Measurements from ENCODE around the gene MPG. TPM values are rescaled to one million over a fixed set of nuclear protein-coding genes. Genes with fewer than 3 reads are reported as not detected.

MPG gene
- total and polyA plus RNA-seq, 7 donors = 52.2 to 118 (median 74.3) TPM

DNA sequence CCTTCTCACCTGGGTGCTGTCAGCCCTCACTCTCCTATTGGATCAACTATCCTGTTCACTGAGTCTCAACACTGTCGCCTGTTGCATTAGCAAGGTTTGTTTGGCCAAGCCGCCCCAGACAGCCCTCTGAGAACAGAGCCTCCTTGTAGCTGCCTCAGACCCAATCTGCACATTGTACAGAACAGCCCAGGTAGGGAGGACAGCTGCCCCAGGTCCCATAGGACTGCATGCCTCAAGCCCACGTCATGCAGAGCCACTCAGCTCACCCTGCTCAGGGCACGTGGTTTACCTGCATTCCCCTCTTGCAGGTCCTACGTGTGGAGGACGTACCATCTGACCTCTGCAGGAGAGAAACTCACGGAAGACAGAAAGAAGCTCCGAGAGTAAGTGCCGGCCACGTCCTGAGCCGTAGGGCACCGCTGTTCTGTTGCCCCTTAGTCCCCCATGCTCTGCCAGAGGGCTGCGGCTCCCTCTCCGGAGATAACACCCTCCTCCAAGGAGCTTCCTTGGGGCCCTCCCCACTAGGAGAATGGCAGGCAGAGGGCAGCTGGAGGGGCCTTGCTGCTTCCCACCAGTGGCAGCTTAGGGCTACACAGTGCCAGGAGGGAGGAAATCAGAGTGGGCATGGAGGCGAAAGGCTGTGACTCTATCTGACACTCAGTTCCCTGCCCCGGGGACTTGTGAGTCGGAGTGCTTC lies 21.6 kb upstream of the MPG start:
- Histone ChIP-seq H3K27ac (no peak overlapping the region), H3K9me3 (no peaks in the 10 kb centered on the region), H3K27me3 (no peaks in the 10 kb centered on the region), H3K4me1 (peaks cover 0 to 25% (median 16%) of the 10 kb centered on the region in 4 donors), H3K4me3 (no peak overlapping the region), H3K36me3 (peaks cover 0 to 61% (median 37%) of the 10 kb centered on the region in 4 donors)
- DNase-seq = no peak
- intact Hi-C loops (cut with DNase I) = no loop called here
- 90 to 95% methylated on average over 17 of the region's 17 CpGs for WGBS, 2 donors
- TF ChIP-seq POLR2A (IDR thresholded peaks at IDR 0.05) = no peak
- TF ChIP-seq, protein P1, sequence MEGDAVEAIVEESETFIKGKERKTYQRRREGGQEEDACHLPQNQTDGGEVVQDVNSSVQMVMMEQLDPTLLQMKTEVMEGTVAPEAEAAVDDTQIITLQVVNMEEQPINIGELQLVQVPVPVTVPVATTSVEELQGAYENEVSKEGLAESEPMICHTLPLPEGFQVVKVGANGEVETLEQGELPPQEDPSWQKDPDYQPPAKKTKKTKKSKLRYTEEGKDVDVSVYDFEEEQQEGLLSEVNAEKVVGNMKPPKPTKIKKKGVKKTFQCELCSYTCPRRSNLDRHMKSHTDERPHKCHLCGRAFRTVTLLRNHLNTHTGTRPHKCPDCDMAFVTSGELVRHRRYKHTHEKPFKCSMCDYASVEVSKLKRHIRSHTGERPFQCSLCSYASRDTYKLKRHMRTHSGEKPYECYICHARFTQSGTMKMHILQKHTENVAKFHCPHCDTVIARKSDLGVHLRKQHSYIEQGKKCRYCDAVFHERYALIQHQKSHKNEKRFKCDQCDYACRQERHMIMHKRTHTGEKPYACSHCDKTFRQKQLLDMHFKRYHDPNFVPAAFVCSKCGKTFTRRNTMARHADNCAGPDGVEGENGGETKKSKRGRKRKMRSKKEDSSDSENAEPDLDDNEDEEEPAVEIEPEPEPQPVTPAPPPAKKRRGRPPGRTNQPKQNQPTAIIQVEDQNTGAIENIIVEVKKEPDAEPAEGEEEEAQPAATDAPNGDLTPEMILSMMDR (IDR thresholded peaks at IDR 0.05) = no peak
- no peak for TF ChIP-seq POLR2AphosphoS5 (IDR thresholded peaks at IDR 0.05)

DNA sequence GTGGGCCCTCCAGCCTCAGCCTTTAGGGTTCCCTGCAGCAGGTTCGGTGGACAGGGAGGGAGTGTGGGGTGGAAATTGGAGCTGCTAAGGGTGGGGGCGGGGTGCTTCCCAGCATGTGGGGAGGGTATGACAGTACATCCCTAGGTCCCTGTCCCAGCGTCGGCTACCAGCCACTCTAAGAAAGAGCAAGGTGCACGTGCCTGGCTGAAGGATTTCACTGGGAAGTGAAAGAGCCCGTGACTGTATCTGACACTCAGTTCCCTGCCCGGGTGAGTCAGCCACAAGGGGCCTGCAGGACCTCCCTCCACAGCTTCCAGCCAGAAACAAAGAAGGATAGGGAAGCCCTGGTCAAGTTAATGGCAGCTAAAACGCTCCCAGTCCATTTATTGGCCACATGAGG lies 20.3 kb upstream of the MPG start:
- TF ChIP-seq POLR2AphosphoS5 (IDR thresholded peaks at IDR 0.05) (no peak), EP300 (IDR thresholded peaks at IDR 0.05) (no peak), POLR2A (IDR thresholded peaks at IDR 0.05) (no peak)
- TF ChIP-seq, protein P1 (IDR thresholded peaks at IDR 0.05) = no peak
- no peak overlapping the region for H3K27ac ChIP-seq
- no peaks in the 10 kb centered on the region for H3K9me3 ChIP-seq
- H3K4me3 ChIP-seq = no peak overlapping the region
- H3K36me3 ChIP-seq = peaks cover 8 to 75% (median 49%) of the 10 kb centered on the region in 4 donors
- DNase-seq = no peak
- intact Hi-C loops (cut with DNase I) = no loop called here
- H3K27me3 ChIP-seq = no peaks in the 10 kb centered on the region
- 82% methylated on average over 8 of the region's 8 CpGs for WGBS, 2 donors
- H3K4me1 ChIP-seq = peaks cover 0 to 11% (median 8%) of the 10 kb centered on the region in 4 donors

DNA sequence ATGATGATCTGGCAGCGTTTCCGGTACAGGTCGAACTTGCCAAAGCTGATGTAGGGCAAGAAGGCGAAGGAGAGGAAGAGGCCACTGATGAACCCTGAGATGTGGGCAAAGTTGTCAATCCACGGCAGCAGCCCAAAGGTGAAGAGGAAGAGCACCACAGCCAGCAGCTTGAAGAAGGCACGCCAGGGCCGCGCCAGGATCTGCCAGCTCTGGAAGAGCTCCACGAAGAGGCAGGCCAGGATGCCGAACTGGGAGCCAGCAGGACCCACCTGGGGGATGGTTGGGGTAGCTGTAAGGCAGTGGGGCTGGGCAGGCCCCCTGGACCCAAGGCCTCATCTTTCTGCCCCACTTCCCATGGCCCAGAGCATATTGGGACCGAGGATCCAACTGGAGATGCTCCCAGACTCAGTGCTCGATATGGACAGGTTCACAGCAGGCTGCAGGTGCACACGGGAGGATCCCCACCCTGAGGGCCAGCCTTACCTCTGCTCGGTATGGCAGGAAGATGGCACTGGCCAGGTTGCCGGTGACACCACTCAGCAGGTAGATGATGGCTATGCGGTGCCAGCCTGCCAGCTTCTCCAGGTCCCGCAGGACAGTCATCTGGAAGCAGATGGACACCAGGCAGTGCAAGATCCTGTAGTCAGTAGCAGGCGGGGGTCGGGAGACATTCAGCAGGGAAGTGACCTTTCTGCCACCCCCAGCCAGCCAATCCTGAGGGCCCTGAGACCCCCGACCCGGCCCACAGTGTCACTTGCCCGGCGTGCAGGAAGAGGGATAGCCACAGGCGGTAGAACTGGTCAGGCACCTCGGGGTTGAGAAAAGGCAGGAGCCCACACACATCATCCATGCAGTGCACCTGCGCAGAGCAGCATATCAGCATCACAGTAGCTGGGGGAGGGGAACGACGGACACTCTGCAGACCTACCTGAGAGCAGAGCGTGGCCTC lies 19.3 kb upstream of the MPG start:
- Histone ChIP-seq H3K9me3 (no peaks in the 10 kb centered on the region), H3K4me3 (no peak overlapping the region), H3K4me1 (peaks cover 0 to 10% (median 6%) of the 10 kb centered on the region in 4 donors), H3K36me3 (peaks cover 16 to 85% (median 58%) of the 10 kb centered on the region in 4 donors), H3K27ac (no peak overlapping the region), H3K27me3 (no peaks in the 10 kb centered on the region)
- DNase-seq = no peak
- intact Hi-C loops (cut with DNase I) = no loop called here
- TF ChIP-seq, protein P1 (IDR thresholded peaks at IDR 0.05) = no peak
- TF ChIP-seq POLR2AphosphoS5 (IDR thresholded peaks at IDR 0.05) (no peak), EP300 (IDR thresholded peaks at IDR 0.05) (no peak), POLR2A (IDR thresholded peaks at IDR 0.05) (no peak)
- WGBS, 2 donors = 87 to 91% methylated on average over 29 of the region's 29 CpGs

DNA sequence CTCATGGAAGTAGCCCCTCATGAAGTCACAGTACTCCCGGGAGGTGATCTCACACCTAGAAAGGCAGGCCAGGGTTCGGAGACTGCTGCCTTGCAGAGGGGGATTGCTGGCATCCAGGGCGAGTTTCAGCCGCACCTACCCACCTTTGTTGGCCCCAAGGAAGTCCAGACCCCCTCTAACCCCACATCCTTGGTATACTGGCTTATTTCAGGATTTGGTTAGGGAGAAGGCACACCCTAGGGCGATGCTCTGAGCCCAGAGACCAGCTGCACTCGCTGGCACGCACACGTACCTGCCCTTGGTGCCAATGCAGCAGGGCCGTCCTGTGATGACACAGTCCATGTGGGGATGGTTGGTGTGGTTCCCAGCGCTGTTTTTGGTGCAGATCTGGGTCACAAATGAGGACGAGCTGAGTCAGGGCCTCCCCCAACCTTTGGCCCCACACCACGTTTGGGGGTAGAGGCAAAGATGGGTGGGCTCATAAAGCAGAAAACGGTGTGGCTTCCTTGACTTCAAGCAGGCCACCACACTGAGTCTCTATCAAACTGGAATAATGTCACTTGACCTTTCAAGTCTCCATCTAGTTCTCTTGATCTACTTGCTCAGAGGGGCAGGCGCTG lies 18.5 kb upstream of the MPG start:
- intact Hi-C loops (cut with DNase I) = no loop called here

More for the DNA sequence above, 18.5 kb upstream of the MPG start:
- Histone ChIP-seq H3K4me1 (peaks cover 0 to 3% (median under 1%) of the 10 kb centered on the region in 4 donors), H3K4me3 (no peak overlapping the region), H3K27me3 (no peaks in the 10 kb centered on the region), H3K27ac (no peak overlapping the region), H3K36me3 (peaks cover 16 to 93% (median 62%) of the 10 kb centered on the region in 4 donors), H3K9me3 (no peaks in the 10 kb centered on the region)
- no peak for DNase-seq
- 87 to 89% methylated on average over 14 of the region's 14 CpGs for WGBS, 2 donors
- no peak for TF ChIP-seq EP300 (IDR thresholded peaks at IDR 0.05)
- TF ChIP-seq POLR2A (IDR thresholded peaks at IDR 0.05) = no peak
- no peak for TF ChIP-seq POLR2AphosphoS5 (IDR thresholded peaks at IDR 0.05)
- TF ChIP-seq, protein P1 (IDR thresholded peaks at IDR 0.05) = no peak

Data from sigmoid colon (tissue), 7 donors.